A204.1 (cell line): ENCODE data around the gene SCIN.
"Not testable (repeated sequence)": the region's sequence is repeated elsewhere in the genome, so short reads cannot be mapped to it uniquely, and the experiment has no call there.

Experiments used
- FAIRE-seq: peaks from 2 replicates; lab custom pipeline; 2012; peaks lifted over from hg19 to GRCh38; lab: Jason Lieb, UNC

SCIN gene

GRCh38 chr7:12648704-12649261, 78.3 kb downstream of the SCIN start:
- no peak for FAIRE-seq

DNA sequence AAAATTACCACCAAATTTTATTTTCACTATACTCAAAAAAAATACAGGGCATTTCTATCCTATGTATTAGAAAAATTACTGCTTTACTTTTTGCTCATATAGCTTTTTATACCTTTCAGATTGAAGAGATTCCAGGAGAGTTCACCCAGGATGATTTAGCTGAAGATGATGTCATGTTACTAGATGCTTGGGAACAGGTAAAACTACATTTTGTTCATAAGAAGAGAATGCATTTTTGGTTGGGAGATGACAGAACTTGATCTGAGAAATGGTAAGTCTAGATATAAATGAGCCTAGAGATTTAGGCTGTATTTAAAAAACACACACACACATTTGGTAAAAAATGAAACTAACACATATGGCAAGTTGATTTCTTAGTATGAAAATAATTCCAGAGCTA, 78.8 kb downstream of the SCIN start:
- FAIRE-seq = no peak

DNA sequence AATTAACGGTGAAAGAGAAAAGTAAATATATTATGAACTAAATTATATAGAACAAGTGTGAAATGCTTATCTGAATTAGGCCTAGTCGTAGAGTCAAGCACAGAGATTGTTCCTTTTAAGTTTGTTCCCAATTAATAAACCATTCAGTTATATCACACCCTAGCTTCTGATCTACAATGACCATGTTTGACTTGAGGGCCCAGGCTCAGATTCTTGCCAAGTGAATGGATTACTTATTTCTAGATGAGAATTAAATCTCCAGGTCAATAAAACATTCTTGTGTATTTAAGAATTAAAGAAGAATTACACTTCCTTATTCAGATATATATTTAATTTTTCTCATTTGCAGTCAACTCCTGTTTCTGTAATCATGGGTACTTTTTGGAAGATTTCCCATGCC, 79.6 kb downstream of the SCIN start:
- no peak for FAIRE-seq

DNA sequence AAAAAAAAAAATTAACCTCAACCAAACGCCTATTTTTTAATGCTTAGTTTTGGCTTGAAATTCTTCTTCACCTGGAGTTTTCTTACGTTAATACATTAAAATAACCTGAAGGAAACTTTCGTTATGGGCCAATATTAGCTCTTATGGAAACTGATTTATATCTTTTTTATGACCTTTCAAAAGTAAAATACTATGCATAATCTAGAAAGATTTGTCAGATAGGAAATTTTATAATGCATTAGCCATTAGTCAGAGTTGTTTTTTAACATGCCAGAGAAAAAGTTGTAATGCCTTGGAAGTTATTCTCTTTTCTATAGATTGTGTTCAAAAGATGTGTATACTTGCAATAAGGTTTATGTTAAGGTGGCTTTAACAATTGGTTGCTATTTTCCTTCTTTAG, 82.6 kb downstream of the SCIN start:
- no peak for FAIRE-seq

GRCh38 chr7:12653518-12653917, 83.0 kb downstream of the SCIN start:
- no peak for FAIRE-seq

DNA sequence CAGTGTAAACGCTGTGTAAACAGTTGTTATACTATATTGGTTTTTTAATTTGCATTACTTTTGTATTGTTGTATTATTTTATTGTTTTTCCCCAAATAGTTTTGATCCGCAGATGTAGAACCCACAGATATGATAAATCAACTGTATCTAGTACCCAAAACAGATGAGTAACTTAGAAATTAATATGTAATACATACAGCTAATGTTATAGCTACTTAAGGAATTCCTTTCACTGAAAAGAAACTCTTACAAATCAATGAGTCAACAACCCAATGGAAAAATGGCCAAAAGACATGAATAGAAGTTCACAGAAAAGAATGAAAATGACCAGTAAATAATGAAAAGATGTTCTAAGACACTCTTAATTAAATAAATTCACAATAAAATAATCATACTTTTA, 84.6 kb downstream of the SCIN start:
- no peak for FAIRE-seq

DNA sequence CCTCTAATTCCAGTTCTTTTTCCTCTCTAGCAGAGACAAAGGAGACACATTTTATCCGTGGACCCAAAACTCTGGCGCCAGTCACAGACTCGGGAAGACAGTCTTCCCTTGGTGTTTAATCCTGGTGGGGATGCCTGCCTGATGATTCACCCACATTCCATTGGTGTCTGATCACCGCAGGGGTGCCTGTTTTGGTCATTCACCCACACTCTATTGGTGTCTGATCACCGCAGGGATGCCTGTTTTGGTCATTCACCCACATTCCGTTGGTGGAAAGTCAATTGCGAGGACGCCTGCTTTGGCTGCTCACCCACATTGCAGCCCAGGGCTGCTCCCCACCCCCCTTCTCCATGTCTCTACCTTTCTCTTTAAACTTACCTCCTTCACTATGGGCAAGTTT, 89.9 kb downstream of the SCIN start:
- FAIRE-seq = not testable (repeated sequence)

- FAIRE-seq = not testable (repeated sequence)
Measured at GRCh38 chr7:12660986-12661385, 90.5 kb downstream of the SCIN start.

GRCh38 chr7:12661581-12661980, 91.1 kb downstream of the SCIN start:
- FAIRE-seq = no peak

DNA sequence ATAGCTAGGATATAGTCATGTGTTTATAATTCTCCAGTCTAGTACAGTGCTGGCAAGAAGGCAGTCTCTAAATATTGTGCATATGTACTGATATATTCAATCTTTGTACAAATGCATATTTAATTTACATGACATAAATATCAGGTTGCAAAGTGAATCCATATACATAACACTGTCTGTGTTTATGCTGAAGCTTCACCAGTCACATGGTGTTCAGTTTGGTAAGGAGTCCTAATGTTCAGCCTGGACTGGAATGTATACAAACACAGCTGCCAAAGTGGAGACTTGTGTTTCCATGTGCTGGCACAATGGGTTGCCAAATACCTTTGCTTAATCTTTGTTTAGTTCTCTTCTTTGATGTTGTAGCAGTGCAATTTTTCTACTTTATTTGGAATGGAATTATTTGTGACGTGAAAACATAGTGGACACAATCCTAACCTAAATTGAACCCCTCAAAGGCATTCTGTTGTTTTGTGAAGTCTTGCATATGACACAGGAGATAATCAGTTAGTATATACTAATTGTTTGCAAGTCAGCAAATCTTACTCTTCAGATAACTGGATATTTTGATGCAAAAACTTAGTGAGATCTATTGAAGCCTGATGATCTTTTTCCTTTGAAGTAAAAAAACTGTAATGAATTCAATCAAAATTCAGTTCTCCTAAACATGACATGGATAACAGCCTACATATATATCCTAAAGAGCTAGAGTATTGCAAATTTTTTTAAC, 99.6 kb downstream of the SCIN start:
- no peak for FAIRE-seq

GRCh38 chr7:12670743-12671520, 100.4 kb downstream of the SCIN start:
- FAIRE-seq = no peak

DNA sequence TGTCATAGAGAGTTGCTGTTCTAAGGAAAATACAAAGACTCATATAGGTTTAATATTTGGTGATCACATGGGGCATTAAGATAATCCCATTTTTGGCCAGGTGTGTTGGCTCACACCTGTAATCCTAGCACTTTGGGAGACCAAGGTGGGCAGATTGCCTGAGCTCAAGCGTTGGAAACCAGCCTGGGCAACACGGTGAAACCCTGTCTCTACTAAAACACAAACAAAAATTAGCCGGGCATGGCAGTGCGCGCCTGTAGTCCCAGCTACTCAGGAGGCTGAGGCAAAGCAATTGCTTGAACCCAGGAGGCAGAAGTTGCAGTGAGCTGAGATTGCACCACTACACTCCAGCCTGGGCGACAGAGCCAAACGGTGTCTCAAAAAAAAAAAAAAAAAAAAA, 102.9 kb downstream of the SCIN start:
- not testable (repeated sequence) for FAIRE-seq

DNA sequence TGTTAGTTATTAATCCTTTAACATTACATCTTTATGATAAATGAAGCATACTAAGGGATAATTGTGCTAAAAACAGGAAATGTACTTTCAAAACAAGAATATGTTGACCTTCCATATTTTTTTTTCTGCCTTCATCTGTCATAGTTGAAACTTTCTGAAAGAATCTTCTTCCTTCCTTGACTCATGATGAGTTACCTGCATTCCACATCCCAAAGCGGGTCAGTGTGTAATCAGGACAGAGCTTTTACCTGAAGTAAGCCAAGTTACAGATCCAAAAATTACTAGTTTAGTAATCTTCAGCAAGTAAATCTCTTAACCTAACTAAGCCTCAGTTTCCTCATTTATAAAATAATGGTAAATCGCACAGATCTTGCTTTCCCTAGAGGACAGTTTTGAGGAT, 103.5 kb downstream of the SCIN start:
- FAIRE-seq = no peak

DNA sequence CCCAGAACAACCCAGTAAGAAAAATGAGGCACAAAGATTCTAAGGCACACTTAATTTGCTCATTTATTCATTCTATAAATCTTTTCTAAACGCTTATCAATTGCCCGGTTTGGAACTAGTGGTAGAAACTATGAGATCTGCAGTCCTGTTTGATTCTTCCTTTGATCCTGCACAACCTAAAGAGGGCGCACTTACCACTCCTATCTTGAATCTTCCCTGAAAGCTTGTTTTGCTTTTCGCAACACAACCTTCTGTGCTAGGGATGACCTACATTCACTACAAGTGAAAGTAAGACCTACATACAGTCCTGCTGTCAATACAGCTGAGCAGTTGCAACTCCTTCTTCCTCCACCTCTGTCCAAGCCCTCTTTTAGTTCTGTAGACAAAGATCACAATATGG, 104.3 kb downstream of the SCIN start:
- FAIRE-seq = no peak

- no peak for FAIRE-seq
Measured at GRCh38 chr7:12683678-12684585, 113.4 kb downstream of the SCIN start.

- FAIRE-seq = no peak
Measured at GRCh38 chr7:12684733-12685132, 114.2 kb downstream of the SCIN start.

DNA sequence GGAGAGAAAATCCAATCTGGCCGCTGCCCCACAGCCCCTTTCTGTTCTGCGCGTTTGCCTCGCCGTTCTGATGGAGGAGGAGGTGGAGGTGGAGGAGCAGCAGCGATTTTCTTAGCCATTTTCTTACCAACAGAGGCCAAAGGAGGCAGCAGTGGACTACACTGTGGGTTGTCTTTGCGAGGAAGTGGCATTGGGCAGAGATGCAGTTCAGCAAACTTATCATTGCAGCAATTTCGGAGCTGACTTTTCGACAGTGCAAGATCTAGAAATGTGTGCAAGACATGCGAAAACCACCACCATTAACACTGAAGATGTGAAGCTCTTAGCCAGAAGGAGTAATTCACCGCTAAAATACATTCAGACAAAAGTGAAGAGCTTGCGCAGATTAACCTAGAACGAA, 115.0 kb downstream of the SCIN start:
- FAIRE-seq = no peak

- FAIRE-seq = peak; percentile 88
Measured at GRCh38 chr7:12686234-12686890, 115.8 kb downstream of the SCIN start.

DNA sequence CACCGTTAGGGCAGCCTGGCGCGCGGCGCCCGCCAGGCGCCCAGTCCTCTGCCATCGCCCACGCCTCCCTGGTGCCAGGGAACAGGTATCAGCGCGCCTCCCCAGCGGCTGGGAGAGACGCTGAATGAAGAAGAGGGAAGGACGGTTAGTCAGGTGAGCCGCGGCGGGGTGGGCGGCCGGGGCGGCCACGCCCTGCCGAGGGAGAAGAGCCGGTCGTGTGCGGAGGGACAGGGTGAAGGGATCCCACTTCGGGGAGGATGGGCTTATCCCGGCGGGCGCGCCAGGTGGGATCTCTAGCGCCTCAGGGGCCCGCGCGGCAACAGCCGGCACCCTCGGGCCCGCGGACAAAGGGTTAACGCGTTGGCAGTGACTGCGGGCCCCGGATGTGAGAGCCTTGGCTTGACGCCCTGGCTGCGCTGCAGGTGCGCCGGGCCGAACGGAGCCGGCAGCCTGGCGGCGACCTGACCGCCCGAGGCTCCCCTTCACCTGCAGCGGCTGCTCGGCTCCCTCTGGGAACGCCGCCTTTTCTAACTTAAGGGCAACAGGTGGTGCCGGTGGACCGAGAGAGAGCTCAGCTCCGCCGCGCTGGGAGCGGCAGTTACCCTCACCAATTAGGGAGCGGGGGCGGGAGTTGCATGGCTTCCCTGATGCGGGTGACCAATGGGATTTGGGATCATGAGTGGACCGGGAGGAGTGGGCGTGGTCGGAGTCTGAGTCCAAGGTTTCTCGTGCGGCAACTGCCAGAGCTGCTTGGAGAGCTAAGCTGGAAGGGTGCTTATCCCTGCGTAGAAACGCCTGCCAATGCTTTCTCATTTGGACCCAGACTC, 116.6 kb downstream of the SCIN start, which contains the start of gene ARL4A:
TSS of gene ARL4A (plus strand) at position 743 of the 827 bp plus-strand sequence. CDS start 622 bp downstream, outside the sequence.
- FAIRE-seq = peak; percentile 92

DNA sequence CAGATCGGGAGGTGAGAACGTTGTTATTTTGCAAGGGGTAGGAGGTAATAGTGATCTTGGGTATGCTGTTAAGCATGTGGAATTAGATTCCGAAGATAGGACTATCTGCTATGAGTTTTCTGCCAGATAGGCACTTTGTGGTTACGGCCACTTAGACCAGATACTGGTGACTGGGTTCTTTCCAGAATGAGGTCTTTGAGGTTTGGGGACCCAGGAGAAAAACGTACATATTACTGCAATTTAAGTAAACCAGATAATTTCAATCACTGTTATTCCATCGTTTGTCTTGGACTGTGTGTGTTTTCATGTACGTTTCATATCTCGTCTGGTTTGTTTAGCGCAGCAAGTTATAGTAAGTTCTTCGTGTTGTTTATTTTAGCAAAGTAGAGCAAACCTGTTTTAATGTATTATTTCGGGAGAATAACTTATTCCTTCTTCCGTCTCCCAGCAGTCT, 117.2 kb downstream of the SCIN start:
- no peak for FAIRE-seq
